ENCODE results near the gene LYRM4. TPM values are rescaled to one million over a fixed set of nuclear protein-coding genes. Genes with fewer than 3 reads are reported as not detected.

The LYRM4 gene
- total and polyA plus RNA-seq, 9 of the 15 experiments (the other 6 are each of a cell fraction or from before 2014, with no cell fraction given) = 24.2 to 69.4 (median 41.8) TPM

DNA sequence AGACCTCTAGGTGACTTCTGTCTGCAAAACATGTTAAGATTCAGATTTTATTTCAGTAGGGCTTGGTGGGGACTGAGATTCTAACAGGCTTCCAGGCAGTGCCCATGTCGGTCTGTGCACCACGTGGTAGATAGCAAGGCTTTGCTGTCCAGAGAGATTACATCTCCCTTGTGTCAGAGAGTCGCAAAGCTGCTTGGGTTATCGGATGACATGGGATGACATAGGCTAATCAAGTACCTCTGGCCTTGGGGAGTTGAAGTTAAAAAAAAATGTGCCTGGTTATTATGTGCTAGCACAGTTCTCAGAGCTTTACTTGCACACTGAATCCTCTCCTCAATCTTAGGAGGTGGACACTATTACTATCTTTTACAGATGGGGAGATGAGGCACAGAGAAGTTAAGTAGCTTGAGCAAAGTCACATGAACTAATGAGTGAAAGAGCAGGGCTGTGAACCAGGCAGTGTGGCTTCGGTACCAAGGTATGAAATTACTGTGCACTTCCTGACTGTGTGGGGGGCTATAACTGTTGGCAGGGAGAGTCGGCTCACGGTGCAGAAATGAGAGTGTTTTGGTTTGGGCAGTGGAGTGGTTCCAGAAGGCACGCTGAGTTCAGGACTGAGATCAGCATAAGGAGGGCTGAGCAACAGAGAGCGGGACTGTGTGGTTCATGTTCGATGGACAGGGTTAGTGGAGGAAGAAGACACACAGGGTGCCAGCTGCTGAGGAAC lies 41.6 kb upstream of the LYRM4 start (continued):
- no peak for TF ChIP-seq NFYB (IDR thresholded peaks at IDR 0.05; ENCODE audit: extremely low read depth, insufficient read length)
- no peak for TF ChIP-seq ZNF398 (CRISPR knock-in tag; IDR thresholded peaks at IDR 0.05)
- TF ChIP-seq, protein P1, sequence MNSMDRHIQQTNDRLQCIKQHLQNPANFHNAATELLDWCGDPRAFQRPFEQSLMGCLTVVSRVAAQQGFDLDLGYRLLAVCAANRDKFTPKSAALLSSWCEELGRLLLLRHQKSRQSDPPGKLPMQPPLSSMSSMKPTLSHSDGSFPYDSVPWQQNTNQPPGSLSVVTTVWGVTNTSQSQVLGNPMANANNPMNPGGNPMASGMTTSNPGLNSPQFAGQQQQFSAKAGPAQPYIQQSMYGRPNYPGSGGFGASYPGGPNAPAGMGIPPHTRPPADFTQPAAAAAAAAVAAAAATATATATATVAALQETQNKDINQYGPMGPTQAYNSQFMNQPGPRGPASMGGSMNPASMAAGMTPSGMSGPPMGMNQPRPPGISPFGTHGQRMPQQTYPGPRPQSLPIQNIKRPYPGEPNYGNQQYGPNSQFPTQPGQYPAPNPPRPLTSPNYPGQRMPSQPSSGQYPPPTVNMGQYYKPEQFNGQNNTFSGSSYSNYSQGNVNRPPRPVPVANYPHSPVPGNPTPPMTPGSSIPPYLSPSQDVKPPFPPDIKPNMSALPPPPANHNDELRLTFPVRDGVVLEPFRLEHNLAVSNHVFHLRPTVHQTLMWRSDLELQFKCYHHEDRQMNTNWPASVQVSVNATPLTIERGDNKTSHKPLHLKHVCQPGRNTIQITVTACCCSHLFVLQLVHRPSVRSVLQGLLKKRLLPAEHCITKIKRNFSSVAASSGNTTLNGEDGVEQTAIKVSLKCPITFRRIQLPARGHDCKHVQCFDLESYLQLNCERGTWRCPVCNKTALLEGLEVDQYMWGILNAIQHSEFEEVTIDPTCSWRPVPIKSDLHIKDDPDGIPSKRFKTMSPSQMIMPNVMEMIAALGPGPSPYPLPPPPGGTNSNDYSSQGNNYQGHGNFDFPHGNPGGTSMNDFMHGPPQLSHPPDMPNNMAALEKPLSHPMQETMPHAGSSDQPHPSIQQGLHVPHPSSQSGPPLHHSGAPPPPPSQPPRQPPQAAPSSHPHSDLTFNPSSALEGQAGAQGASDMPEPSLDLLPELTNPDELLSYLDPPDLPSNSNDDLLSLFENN (IDR thresholded peaks at IDR 0.05; ENCODE audit: low read depth in 2 of 2, low read length in 2 of 2) = no peak
- no peak for TF ChIP-seq MTF1 (CRISPR knock-in tag; IDR thresholded peaks at IDR 0.05; ENCODE audit: borderline replicate concordance)
- no peak for TF ChIP-seq CTCFL (IDR thresholded peaks at IDR 0.05; ENCODE audit: borderline replicate concordance, insufficient read depth, low read depth, low read length, poor library complexity, severe bottlenecking)
- TF ChIP-seq, protein P2, sequence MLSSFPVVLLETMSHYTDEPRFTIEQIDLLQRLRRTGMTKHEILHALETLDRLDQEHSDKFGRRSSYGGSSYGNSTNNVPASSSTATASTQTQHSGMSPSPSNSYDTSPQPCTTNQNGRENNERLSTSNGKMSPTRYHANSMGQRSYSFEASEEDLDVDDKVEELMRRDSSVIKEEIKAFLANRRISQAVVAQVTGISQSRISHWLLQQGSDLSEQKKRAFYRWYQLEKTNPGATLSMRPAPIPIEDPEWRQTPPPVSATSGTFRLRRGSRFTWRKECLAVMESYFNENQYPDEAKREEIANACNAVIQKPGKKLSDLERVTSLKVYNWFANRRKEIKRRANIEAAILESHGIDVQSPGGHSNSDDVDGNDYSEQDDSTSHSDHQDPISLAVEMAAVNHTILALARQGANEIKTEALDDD (IDR thresholded peaks at IDR 0.05) = peak; percentile 96
- no peak for TF ChIP-seq RBM14 (IDR thresholded peaks at IDR 0.05; ENCODE audit: borderline replicate concordance, insufficient read depth, low read depth, low read length)
- no peak for TF ChIP-seq ZNF407 (IDR thresholded peaks at IDR 0.05; ENCODE audit: low read depth)

Data from K562 (cell line).